Dedifferentiated amniotic fluid mesenchymal stem cell (primary cell): ENCODE results near the gene TM4SF1.

Experiments
- DNase-seq: peaks from one replicate; pipeline ENCODE4 v3.0.0-alpha.2; 2016; ENCODE audit errors: extremely low spot score

TM4SF1 gene

GRCh38 chr3:149377408-149378364 lies at the start of gene TM4SF1:
Gene TM4SF1, minus strand, starts transcription at chr3:149377649. Its CDS starts 102 bp downstream, at chr3:149377547.
- DNase-seq = no peak

- DNase-seq = no peak
Measured at GRCh38 chr3:149426325-149426724, 48.9 kb upstream of the TM4SF1 start.

GRCh38 chr3:149424918-149425317 lies 47.5 kb upstream of the TM4SF1 start:
- no peak for DNase-seq

- DNase-seq = no peak
Measured at GRCh38 chr3:149421764-149422163, 44.3 kb upstream of the TM4SF1 start.

- DNase-seq = no peak
Measured at GRCh38 chr3:149419816-149420215, 42.4 kb upstream of the TM4SF1 start.

GRCh38 chr3:149417727-149418126 lies 40.3 kb upstream of the TM4SF1 start:
- no peak for DNase-seq

- no peak for DNase-seq
Measured at GRCh38 chr3:149417174-149417573, 39.7 kb upstream of the TM4SF1 start.

- DNase-seq = no peak
Measured at GRCh38 chr3:149415484-149415883, 38.0 kb upstream of the TM4SF1 start.

GRCh38 chr3:149414557-149415231 lies 37.2 kb upstream of the TM4SF1 start:
- no peak for DNase-seq

- no peak for DNase-seq
Measured at GRCh38 chr3:149411583-149411982, 34.1 kb upstream of the TM4SF1 start.

GRCh38 chr3:149409351-149409750 lies 31.9 kb upstream of the TM4SF1 start:
- no peak for DNase-seq

GRCh38 chr3:149407898-149408297 lies 30.4 kb upstream of the TM4SF1 start:
- DNase-seq = no peak

- no peak for DNase-seq
Measured at GRCh38 chr3:149406244-149406752, 28.8 kb upstream of the TM4SF1 start.

- DNase-seq = no peak
Measured at GRCh38 chr3:149403443-149403842, 26.0 kb upstream of the TM4SF1 start.

- no peak for DNase-seq
Measured at GRCh38 chr3:149402481-149402880, 25.0 kb upstream of the TM4SF1 start.

- no peak for DNase-seq
Measured at GRCh38 chr3:149401926-149402310, 24.5 kb upstream of the TM4SF1 start.

GRCh38 chr3:149401212-149401925 lies 23.9 kb upstream of the TM4SF1 start:
- peak; percentile 50 for DNase-seq

- no peak for DNase-seq
Measured at GRCh38 chr3:149400645-149401044, 23.2 kb upstream of the TM4SF1 start.

- DNase-seq = no peak
Measured at GRCh38 chr3:149398296-149398695, 20.8 kb upstream of the TM4SF1 start.

GRCh38 chr3:149397528-149397927 lies 20.1 kb upstream of the TM4SF1 start:
- DNase-seq = no peak

- DNase-seq = no peak
Measured at GRCh38 chr3:149396476-149396875, 19.0 kb upstream of the TM4SF1 start.
